ENCODE data around the gene ZNF501. TPM values are rescaled to one million over a fixed set of nuclear protein-coding genes. Genes with fewer than 3 reads are reported as not detected.

Gene ZNF501
- polyA plus RNA-seq, 1 of the 3 experiments (the other 2 are of a cell fraction), result 1.5 TPM

- H3K9me2 ChIP-seq, result no peaks in the 10 kb centered on the region
- no peak overlapping the region for H3K4me2 ChIP-seq
- peaks cover 66% of the 10 kb centered on the region for H3K9me3 ChIP-seq
- peaks cover 21 to 60% of the 10 kb centered on the region in 2 experiments for H3K36me3 ChIP-seq (replicated peaks in 1 of 2; ENCODE audit: control insufficient read depth in 1 of 2, insufficient read depth in 2 of 2, low read length in 1 of 2)
- H3F3A ChIP-seq (replicated peaks; ENCODE audit: insufficient read depth), result peaks cover 12% of the 10 kb centered on the region
- H3K4me3 ChIP-seq (ENCODE audit: low read depth in 2 of 2, low read length in 1 of 2), result no peak overlapping the region
- H3K4me1 ChIP-seq (ENCODE audit: control insufficient read depth in 1 of 2, insufficient read depth in 2 of 2, low read depth in 1 of 2, low read length in 1 of 2), result no peaks in the 10 kb centered on the region
- DNase-seq, result no peak
- H3K27ac ChIP-seq (ENCODE audit: low read depth in 2 of 2, low read length in 1 of 2), result no peak overlapping the region
- H3K79me2 ChIP-seq (ENCODE audit: insufficient read depth), result no peaks in the 10 kb centered on the region; the same call in 1 of the 2 replicates
- H3K9ac ChIP-seq, result no peak overlapping the region
- H2AFZ ChIP-seq (ENCODE audit: low read depth), result no peak overlapping the region
- WGBS (ENCODE audit: low lambda C conversion rate), result 100% methylated on average over 1 of the region's 1 CpG
- ChIA-PET CTCF (no interaction called here), POLR2A (no interaction called here)
- no peaks in the 10 kb centered on the region for H4K20me1 ChIP-seq (ENCODE audit: insufficient read depth)
- TF ChIP-seq POLR2AphosphoS5 (IDR thresholded peaks at IDR 0.05; ENCODE audit: low read depth, low read length) (no peak), JUND (IDR thresholded peaks at IDR 0.05) (no peak), RCOR1 (IDR thresholded peaks at IDR 0.05; ENCODE audit: low read length) (no peak), GATA2 (CRISPR knock-in tag; IDR thresholded peaks at IDR 0.05) (no peak), IRF3 (IDR thresholded peaks at IDR 0.05; ENCODE audit: low read depth, low read length) (no peak), EP300 (IDR thresholded peaks at IDR 0.05; ENCODE audit: borderline replicate concordance in 1 of 2, low read depth in 1 of 2, low read length in 1 of 2) (no peak)
- TF ChIP-seq, protein P1, sequence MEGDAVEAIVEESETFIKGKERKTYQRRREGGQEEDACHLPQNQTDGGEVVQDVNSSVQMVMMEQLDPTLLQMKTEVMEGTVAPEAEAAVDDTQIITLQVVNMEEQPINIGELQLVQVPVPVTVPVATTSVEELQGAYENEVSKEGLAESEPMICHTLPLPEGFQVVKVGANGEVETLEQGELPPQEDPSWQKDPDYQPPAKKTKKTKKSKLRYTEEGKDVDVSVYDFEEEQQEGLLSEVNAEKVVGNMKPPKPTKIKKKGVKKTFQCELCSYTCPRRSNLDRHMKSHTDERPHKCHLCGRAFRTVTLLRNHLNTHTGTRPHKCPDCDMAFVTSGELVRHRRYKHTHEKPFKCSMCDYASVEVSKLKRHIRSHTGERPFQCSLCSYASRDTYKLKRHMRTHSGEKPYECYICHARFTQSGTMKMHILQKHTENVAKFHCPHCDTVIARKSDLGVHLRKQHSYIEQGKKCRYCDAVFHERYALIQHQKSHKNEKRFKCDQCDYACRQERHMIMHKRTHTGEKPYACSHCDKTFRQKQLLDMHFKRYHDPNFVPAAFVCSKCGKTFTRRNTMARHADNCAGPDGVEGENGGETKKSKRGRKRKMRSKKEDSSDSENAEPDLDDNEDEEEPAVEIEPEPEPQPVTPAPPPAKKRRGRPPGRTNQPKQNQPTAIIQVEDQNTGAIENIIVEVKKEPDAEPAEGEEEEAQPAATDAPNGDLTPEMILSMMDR (IDR thresholded peaks at IDR 0.05), result no peak
- TF ChIP-seq, protein P2, sequence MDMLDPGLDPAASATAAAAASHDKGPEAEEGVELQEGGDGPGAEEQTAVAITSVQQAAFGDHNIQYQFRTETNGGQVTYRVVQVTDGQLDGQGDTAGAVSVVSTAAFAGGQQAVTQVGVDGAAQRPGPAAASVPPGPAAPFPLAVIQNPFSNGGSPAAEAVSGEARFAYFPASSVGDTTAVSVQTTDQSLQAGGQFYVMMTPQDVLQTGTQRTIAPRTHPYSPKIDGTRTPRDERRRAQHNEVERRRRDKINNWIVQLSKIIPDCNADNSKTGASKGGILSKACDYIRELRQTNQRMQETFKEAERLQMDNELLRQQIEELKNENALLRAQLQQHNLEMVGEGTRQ (IDR thresholded peaks at IDR 0.05; ENCODE audit: borderline replicate concordance, low read depth, low read length), result no peak
- TF ChIP-seq, protein P3, sequence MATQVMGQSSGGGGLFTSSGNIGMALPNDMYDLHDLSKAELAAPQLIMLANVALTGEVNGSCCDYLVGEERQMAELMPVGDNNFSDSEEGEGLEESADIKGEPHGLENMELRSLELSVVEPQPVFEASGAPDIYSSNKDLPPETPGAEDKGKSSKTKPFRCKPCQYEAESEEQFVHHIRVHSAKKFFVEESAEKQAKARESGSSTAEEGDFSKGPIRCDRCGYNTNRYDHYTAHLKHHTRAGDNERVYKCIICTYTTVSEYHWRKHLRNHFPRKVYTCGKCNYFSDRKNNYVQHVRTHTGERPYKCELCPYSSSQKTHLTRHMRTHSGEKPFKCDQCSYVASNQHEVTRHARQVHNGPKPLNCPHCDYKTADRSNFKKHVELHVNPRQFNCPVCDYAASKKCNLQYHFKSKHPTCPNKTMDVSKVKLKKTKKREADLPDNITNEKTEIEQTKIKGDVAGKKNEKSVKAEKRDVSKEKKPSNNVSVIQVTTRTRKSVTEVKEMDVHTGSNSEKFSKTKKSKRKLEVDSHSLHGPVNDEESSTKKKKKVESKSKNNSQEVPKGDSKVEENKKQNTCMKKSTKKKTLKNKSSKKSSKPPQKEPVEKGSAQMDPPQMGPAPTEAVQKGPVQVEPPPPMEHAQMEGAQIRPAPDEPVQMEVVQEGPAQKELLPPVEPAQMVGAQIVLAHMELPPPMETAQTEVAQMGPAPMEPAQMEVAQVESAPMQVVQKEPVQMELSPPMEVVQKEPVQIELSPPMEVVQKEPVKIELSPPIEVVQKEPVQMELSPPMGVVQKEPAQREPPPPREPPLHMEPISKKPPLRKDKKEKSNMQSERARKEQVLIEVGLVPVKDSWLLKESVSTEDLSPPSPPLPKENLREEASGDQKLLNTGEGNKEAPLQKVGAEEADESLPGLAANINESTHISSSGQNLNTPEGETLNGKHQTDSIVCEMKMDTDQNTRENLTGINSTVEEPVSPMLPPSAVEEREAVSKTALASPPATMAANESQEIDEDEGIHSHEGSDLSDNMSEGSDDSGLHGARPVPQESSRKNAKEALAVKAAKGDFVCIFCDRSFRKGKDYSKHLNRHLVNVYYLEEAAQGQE (IDR thresholded peaks at IDR 0.05; ENCODE audit: low read depth, low read length), result no peak
- H3K27me3 ChIP-seq (ENCODE audit: insufficient read depth), result no peaks in the 10 kb centered on the region
Observed at GRCh38 chr3:44722103-44722401, 7.4 kb upstream of the ZNF501 start.
